ENCODE measurements around the gene MPRIP.

MPRIP gene

DNA sequence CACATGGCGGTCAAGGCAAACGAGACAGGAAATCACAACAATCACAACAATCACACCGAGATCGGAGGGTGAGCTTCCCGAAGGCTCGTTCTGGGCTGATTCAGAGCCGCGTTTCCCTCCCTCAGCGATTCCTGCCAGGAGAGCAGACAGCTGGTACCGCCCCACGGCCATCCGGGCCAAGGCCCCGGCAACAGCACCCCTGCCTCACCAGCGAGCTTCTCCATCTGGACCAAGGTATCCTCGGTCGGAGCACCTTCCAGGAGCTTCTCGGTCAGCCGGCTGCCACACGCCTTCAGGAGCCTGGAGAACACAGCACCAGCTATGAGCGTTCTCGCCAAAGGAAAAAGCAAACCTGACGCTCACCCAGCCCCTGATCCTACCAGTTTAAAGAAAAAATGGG, 179.1 kb downstream of the MPRIP start:
- no peak overlapping the region for H2BK5ac ChIP-seq (ENCODE audit: low read length)
- no peak overlapping the region for H3K4ac ChIP-seq (ENCODE audit: low read depth, low read length)
- H3K4me3 ChIP-seq (ENCODE audit: low read length): no peak overlapping the region
- no peaks in the 10 kb centered on the region for H3K79me2 ChIP-seq (ENCODE audit: control insufficient read depth, insufficient read depth, low read length)
- no CpG with 5 or more reads among the region's 22 CpGs for WGBS (ENCODE audit: extremely low coverage, insufficient coverage, low lambda C conversion rate)
- H2AK5ac ChIP-seq (ENCODE audit: low read length): no peak overlapping the region
- no peak overlapping the region for H3K18ac ChIP-seq (ENCODE audit: low read length)
- peaks cover 17% of the 10 kb centered on the region for H3K36me3 ChIP-seq (ENCODE audit: control insufficient read depth, insufficient read depth, low read length)
- H3K23ac ChIP-seq (ENCODE audit: low read length): no peak overlapping the region
- H2BK15ac ChIP-seq (replicated peaks; ENCODE audit: low read depth): no peak overlapping the region
- no peak overlapping the region for H4K8ac ChIP-seq (ENCODE audit: low read depth, low read length)
- no peak for DNase-seq
- H3K27me3 ChIP-seq (ENCODE audit: insufficient read depth, low read length, poor library complexity): no peaks in the 10 kb centered on the region
- no peak overlapping the region for H3K27ac ChIP-seq (ENCODE audit: low read depth, low read length)
- no peak overlapping the region for H4K5ac ChIP-seq (ENCODE audit: low read length)
- no peaks in the 10 kb centered on the region for H3K79me1 ChIP-seq (ENCODE audit: low read length)
- no peaks in the 10 kb centered on the region for H3K4me1 ChIP-seq (ENCODE audit: control insufficient read depth, low read depth, low read length)
- no peak overlapping the region for H2BK120ac ChIP-seq (ENCODE audit: low read depth, low read length)
- H3K9ac ChIP-seq (ENCODE audit: low read length): no peak overlapping the region
- H3K56ac ChIP-seq (ENCODE audit: low read length): no peak overlapping the region
- no peak overlapping the region for H3K4me2 ChIP-seq (ENCODE audit: low read length)

DNA sequence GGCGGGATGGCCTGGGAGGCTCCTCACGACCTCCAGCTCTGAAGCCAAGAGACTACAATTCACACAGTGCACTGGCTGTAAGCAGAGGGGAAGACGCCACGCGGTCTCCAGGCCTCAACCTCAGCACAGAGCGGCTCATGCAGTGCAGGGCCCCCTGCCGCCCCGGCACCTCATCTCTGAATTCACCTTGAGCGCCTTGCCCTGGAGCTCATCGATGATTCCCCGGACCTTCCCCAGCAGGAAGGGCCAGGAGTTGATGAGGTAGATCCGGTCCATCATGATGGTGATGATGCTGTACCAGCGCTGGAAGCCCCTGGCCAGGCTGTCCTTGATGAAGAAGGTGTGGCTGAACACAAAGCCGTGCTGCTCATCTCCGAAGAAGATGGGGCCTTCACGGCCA, 181.5 kb downstream of the MPRIP start:
- Histone ChIP-seq H3K56ac (ENCODE audit: low read length) (no peak overlapping the region), H3K9ac (ENCODE audit: low read length) (no peak overlapping the region), H2AK5ac (ENCODE audit: low read length) (no peak overlapping the region), H3K27me3 (ENCODE audit: insufficient read depth, low read length, poor library complexity) (no peaks in the 10 kb centered on the region), H2BK5ac (ENCODE audit: low read length) (no peak overlapping the region), H4K5ac (ENCODE audit: low read length) (no peak overlapping the region), H3K4ac (ENCODE audit: low read depth, low read length) (no peak overlapping the region), H3K79me1 (ENCODE audit: low read length) (no peaks in the 10 kb centered on the region), H3K36me3 (ENCODE audit: control insufficient read depth, insufficient read depth, low read length) (peaks cover 18% of the 10 kb centered on the region), H3K18ac (ENCODE audit: low read length) (no peak overlapping the region), H3K4me1 (ENCODE audit: control insufficient read depth, low read depth, low read length) (no peaks in the 10 kb centered on the region), H3K27ac (ENCODE audit: low read depth, low read length) (no peak overlapping the region), H2BK120ac (ENCODE audit: low read depth, low read length) (no peak overlapping the region), H3K4me3 (ENCODE audit: low read length) (no peak overlapping the region), H3K79me2 (ENCODE audit: control insufficient read depth, insufficient read depth, low read length) (no peaks in the 10 kb centered on the region), H4K8ac (ENCODE audit: low read depth, low read length) (no peak overlapping the region), H3K23ac (ENCODE audit: low read length) (no peak overlapping the region), H2BK15ac (replicated peaks; ENCODE audit: low read depth) (no peak overlapping the region), H3K4me2 (ENCODE audit: low read length) (no peak overlapping the region)
- DNase-seq: no peak
- WGBS (ENCODE audit: extremely low coverage, insufficient coverage, low lambda C conversion rate): no CpG with 5 or more reads among the region's 16 CpGs

DNA sequence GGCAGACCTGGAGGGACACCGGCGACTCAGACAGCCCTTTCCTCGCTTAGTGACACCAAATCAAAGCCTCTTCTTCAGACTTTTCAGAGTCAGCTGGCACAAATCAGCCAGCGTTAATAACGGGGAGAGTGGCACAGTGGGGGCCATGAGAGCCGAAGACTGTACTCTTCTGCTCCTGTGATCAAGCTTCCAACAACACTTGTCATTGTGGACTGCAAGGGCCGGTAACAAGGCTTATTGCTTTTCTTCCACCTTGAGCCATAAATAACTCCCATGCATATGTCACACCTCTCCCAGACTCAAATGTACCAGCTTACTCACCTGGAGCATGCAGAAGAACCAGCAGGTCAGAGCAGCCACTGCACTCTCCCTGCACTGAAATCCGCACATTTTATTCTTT, 181.9 kb downstream of the MPRIP start:
- Histone ChIP-seq H2AK5ac (ENCODE audit: low read length) (no peak overlapping the region), H4K5ac (ENCODE audit: low read length) (no peak overlapping the region), H3K18ac (ENCODE audit: low read length) (no peak overlapping the region), H3K56ac (ENCODE audit: low read length) (no peak overlapping the region), H3K36me3 (ENCODE audit: control insufficient read depth, insufficient read depth, low read length) (peaks cover 18% of the 10 kb centered on the region), H2BK120ac (ENCODE audit: low read depth, low read length) (no peak overlapping the region), H3K27me3 (ENCODE audit: insufficient read depth, low read length, poor library complexity) (no peaks in the 10 kb centered on the region), H3K4me2 (ENCODE audit: low read length) (no peak overlapping the region), H3K4ac (ENCODE audit: low read depth, low read length) (no peak overlapping the region), H3K9ac (ENCODE audit: low read length) (no peak overlapping the region), H2BK15ac (replicated peaks; ENCODE audit: low read depth) (no peak overlapping the region), H3K27ac (ENCODE audit: low read depth, low read length) (no peak overlapping the region), H3K79me1 (ENCODE audit: low read length) (no peaks in the 10 kb centered on the region), H3K4me3 (ENCODE audit: low read length) (no peak overlapping the region), H3K23ac (ENCODE audit: low read length) (no peak overlapping the region), H3K4me1 (ENCODE audit: control insufficient read depth, low read depth, low read length) (no peaks in the 10 kb centered on the region), H3K79me2 (ENCODE audit: control insufficient read depth, insufficient read depth, low read length) (no peaks in the 10 kb centered on the region), H2BK5ac (ENCODE audit: low read length) (no peak overlapping the region), H4K8ac (ENCODE audit: low read depth, low read length) (no peak overlapping the region)
- DNase-seq: no peak
- no CpG with 5 or more reads among the region's 8 CpGs for WGBS (ENCODE audit: extremely low coverage, insufficient coverage, low lambda C conversion rate)

DNA sequence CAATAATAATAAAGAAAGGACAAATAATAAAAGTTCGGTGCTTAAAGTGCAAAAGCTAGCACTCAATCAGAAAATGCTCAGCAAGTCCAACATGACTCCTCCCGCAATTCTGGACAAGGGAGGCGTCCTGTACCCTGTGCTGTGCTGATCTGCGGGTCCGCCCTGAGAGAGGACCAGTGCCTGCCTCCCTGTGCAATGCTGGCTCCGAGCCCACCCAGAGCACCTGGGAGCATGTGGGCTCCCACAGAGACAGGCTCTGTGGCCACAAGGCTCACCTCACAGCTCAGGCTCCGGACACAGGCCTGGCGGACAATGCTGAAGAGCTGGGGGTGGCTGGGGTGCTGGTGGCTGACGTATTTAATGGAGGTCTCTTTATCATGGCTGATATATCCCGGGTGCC, 183.6 kb downstream of the MPRIP start:
- H3K27ac ChIP-seq (ENCODE audit: low read depth, low read length): no peak overlapping the region
- no peak overlapping the region for H3K4ac ChIP-seq (ENCODE audit: low read depth, low read length)
- no peak overlapping the region for H2AK5ac ChIP-seq (ENCODE audit: low read length)
- H3K4me1 ChIP-seq (ENCODE audit: control insufficient read depth, low read depth, low read length): no peaks in the 10 kb centered on the region
- no peaks in the 10 kb centered on the region for H3K79me2 ChIP-seq (ENCODE audit: control insufficient read depth, insufficient read depth, low read length)
- H4K8ac ChIP-seq (ENCODE audit: low read depth, low read length): no peak overlapping the region
- H3K23ac ChIP-seq (ENCODE audit: low read length): no peak overlapping the region
- H2BK120ac ChIP-seq (ENCODE audit: low read depth, low read length): no peak overlapping the region
- H3K36me3 ChIP-seq (ENCODE audit: control insufficient read depth, insufficient read depth, low read length): peaks cover 18% of the 10 kb centered on the region
- no peak overlapping the region for H3K9ac ChIP-seq (ENCODE audit: low read length)
- DNase-seq: no peak
- no peaks in the 10 kb centered on the region for H3K27me3 ChIP-seq (ENCODE audit: insufficient read depth, low read length, poor library complexity)
- H3K79me1 ChIP-seq (ENCODE audit: low read length): no peaks in the 10 kb centered on the region
- H3K4me2 ChIP-seq (ENCODE audit: low read length): no peak overlapping the region
- H2BK15ac ChIP-seq (replicated peaks; ENCODE audit: low read depth): no peak overlapping the region
- H3K18ac ChIP-seq (ENCODE audit: low read length): no peak overlapping the region
- H2BK5ac ChIP-seq (ENCODE audit: low read length): no peak overlapping the region
- H3K4me3 ChIP-seq (ENCODE audit: low read length): no peak overlapping the region
- WGBS (ENCODE audit: extremely low coverage, insufficient coverage, low lambda C conversion rate): no CpG with 5 or more reads among the region's 10 CpGs
- no peak overlapping the region for H3K56ac ChIP-seq (ENCODE audit: low read length)
- H4K5ac ChIP-seq (ENCODE audit: low read length): no peak overlapping the region

DNA sequence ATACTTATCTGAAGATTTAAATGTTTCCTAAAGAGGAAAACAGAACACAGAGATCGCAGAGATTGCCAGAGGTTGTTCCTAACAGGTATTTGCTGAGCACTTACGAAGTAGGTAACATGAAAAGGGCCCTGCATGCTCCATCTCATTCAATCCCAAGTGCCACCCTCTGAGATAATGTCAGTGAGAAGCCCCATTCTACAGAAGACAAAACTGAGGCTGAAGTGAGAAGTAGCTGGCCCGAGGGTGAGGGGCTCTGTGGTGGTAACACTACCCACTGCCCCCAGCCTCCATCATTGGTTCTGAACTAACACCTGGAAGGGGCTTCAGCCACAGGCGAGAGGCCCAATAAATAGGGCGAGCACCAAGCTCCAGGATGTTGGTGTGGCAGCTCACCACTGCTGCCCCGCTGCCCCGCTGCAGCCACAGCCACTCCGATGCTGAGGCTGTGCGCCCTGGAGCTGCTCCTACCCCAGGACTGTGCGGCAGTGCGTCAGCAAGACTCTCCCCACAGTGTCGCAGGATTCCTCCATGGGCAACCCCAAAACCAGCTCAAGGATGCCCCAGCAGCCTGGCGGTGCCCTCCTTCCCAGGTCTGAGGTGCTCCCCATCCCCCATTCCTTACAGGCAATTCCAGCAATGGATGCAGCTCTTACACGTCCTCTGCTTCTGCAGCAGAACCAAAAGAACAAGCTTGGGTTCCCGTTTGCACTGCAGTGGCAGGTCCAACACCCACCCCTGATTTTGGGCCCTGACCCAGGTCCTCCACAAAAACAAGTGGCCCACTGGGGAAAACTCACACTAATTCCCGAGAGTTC, 184.4 kb downstream of the MPRIP start:
- H3K9ac ChIP-seq (ENCODE audit: low read length): no peak overlapping the region
- no peak overlapping the region for H3K18ac ChIP-seq (ENCODE audit: low read length)
- H2BK15ac ChIP-seq (replicated peaks; ENCODE audit: low read depth): no peak overlapping the region
- no peak overlapping the region for H4K5ac ChIP-seq (ENCODE audit: low read length)
- H3K36me3 ChIP-seq (ENCODE audit: control insufficient read depth, insufficient read depth, low read length): peaks cover 21% of the 10 kb centered on the region
- no peak for DNase-seq
- H3K27ac ChIP-seq (ENCODE audit: low read depth, low read length): no peak overlapping the region
- no peaks in the 10 kb centered on the region for H3K79me2 ChIP-seq (ENCODE audit: control insufficient read depth, insufficient read depth, low read length)
- H4K8ac ChIP-seq (ENCODE audit: low read depth, low read length): no peak overlapping the region
- H2BK5ac ChIP-seq (ENCODE audit: low read length): no peak overlapping the region
- H2BK120ac ChIP-seq (ENCODE audit: low read depth, low read length): no peak overlapping the region
- no peak overlapping the region for H3K56ac ChIP-seq (ENCODE audit: low read length)
- H3K79me1 ChIP-seq (ENCODE audit: low read length): no peaks in the 10 kb centered on the region
- no peak overlapping the region for H3K4me2 ChIP-seq (ENCODE audit: low read length)
- no peak overlapping the region for H3K23ac ChIP-seq (ENCODE audit: low read length)
- no peak overlapping the region for H2AK5ac ChIP-seq (ENCODE audit: low read length)
- WGBS (ENCODE audit: extremely low coverage, insufficient coverage, low lambda C conversion rate): no CpG with 5 or more reads among the region's 16 CpGs
- no peaks in the 10 kb centered on the region for H3K27me3 ChIP-seq (ENCODE audit: insufficient read depth, low read length, poor library complexity)
- H3K4me3 ChIP-seq (ENCODE audit: low read length): no peak overlapping the region
- H3K4me1 ChIP-seq (ENCODE audit: control insufficient read depth, low read depth, low read length): no peaks in the 10 kb centered on the region
- no peak overlapping the region for H3K4ac ChIP-seq (ENCODE audit: low read depth, low read length)
